Activated B cell treated with CpG ODN at 0.5 μM for 24 hours (primary cell): ENCODE measurements around the gene NUAK2. TPM values are rescaled to one million over a fixed set of nuclear protein-coding genes. Genes with fewer than 3 reads are reported as not detected.
A peak's percentile ranks its signal among the peaks of the same experiment; 100 is the strongest.

ENCODE experiments used
- ATAC-seq: fragments of 200-7000 bp; cut with Tn5 transposase; one replicate; pipeline ENCODE4 v1.10.0; 2021; ENCODE audit warnings: low read depth, mild to moderate bottlenecking, moderate library complexity
- CTCF ChIA-PET: fragments of 350-600 bp; sonication (Branson Sonifier 250); formaldehyde crosslinking; loops from one replicate; lab custom pipeline; 2021; ENCODE audit warnings: antibody characterized with exemption; lab: Charles Lee
- POLR2A ChIA-PET: fragments of 350-600 bp; sonication (Branson Sonifier 250); formaldehyde crosslinking; loops from one replicate; lab custom pipeline; 2021; ENCODE audit warnings: antibody characterized with exemption; lab: Charles Lee
- DNase-seq: peaks from one replicate; pipeline ENCODE4 v3.0.0; 2022
- H3K27ac Mint-ChIP-seq: one replicate; pipeline ENCODE4 v1.8.0; 2020; ENCODE audit warnings: mixed read lengths
- H3K27me3 Mint-ChIP-seq: one replicate; pipeline ENCODE4 v1.8.0; 2021; ENCODE audit warnings: mixed read lengths
- H3K36me3 Mint-ChIP-seq: one replicate; pipeline ENCODE4 v1.8.0; 2021; ENCODE audit warnings: low read depth, mixed read lengths
- H3K4me1 Mint-ChIP-seq: one replicate; pipeline ENCODE4 v1.8.0; 2021; ENCODE audit warnings: mixed read lengths
- H3K4me3 Mint-ChIP-seq: one replicate; pipeline ENCODE4 v1.8.0; 2020; ENCODE audit warnings: mild to moderate bottlenecking, mixed read lengths
- H3K9me3 Mint-ChIP-seq: one replicate; pipeline ENCODE4 v1.8.0; 2020; ENCODE audit warnings: mixed read lengths
- CTCF ChIP-seq: fragments of 200-600 bp; IDR thresholded peaks from one replicate; pipeline ENCODE4 v1.8.0; 2022; ENCODE audit warnings: antibody characterized with exemption, mild to moderate bottlenecking
- intact Hi-C: fragments of 100-400 bp; cut with micrococcal nuclease; formaldehyde crosslinking; loops from one replicate; pipeline ENCODE4 v1.15.1; 2024
- total RNA-seq: library from RNA; stranded (reverse); gene quantifications from 2 replicates; pipeline ENCODE4 v1.2.3, GENCODE V29; 2022

The NUAK2 gene
- total RNA-seq, 1 donor from 2014 or later = 26.2 TPM

GRCh38 chr1:205287767-205288559, 33.6 kb downstream of the NUAK2 start:
- DNase-seq (peak; percentile 71), ATAC-seq (peak; percentile 76)
- Mint-ChIP-seq H3K9me3 (no peaks in the 10 kb centered on the region), H3K27ac (peak overlapping the region; percentile 98), H3K4me1 (peaks cover 91% of the 10 kb centered on the region), H3K27me3 (no peaks in the 10 kb centered on the region), H3K36me3 (peaks cover 1% of the 10 kb centered on the region), H3K4me3 (peak overlapping the region; percentile 71)
- intact Hi-C loops = loop anchor here (1.0 to 10.0 kb wide), 6 partner anchors 25 to 2001 kb away; partner anchors contain the start of genes FCMR, NUAK2 and PPP1R15B
- POLR2A ChIA-PET = interaction anchor here (0.6 to 35.7 kb wide), 11 partner anchors 10 to 562 kb away, joined by 3 to 1622 read pairs (median 4); partner anchors contain the start of genes NUAK2 and PM20D1
- TF ChIP-seq CTCF = no peak
- CTCF ChIA-PET = interaction anchor here (0.9 to 10.0 kb wide), 8 partner anchors 8 to 37 kb away, joined by 3 to 139 read pairs (median 18); partner anchors contain the start of gene NUAK2

GRCh38 chr1:205287076-205287475, 34.5 kb downstream of the NUAK2 start:
- intact Hi-C loops = loop anchor here (5.0 to 10.0 kb wide), 3 partner anchors 872 to 2000 kb away; partner anchors contain the start of genes FCMR and PPP1R15B
- Mint-ChIP-seq H3K4me1 (peaks cover 91% of the 10 kb centered on the region), H3K27me3 (no peaks in the 10 kb centered on the region), H3K36me3 (peaks cover 1% of the 10 kb centered on the region), H3K4me3 (peak overlapping the region; percentile 67), H3K9me3 (no peaks in the 10 kb centered on the region), H3K27ac (peak overlapping the region; percentile 98)
- TF ChIP-seq CTCF = no peak
- ChIA-PET POLR2A (interaction anchor here (5.4 to 35.7 kb wide), 3 partner anchors 10 to 28 kb away, joined by 43 to 1622 read pairs (median 196); partner anchors contain the start of gene NUAK2), CTCF (interaction anchor here (0.9 to 10.0 kb wide), 5 partner anchors 13 to 38 kb away, joined by 3 to 139 read pairs (median 70); partner anchors contain the start of gene NUAK2)
- no peak for ATAC-seq
- no peak for DNase-seq

- TF ChIP-seq CTCF = no peak
- DNase-seq (peak; percentile 50), ATAC-seq (peak; percentile 5)
- peaks cover 88% of the 10 kb centered on the region for H3K4me1 Mint-ChIP-seq
- H3K27me3 Mint-ChIP-seq = no peaks in the 10 kb centered on the region
- H3K36me3 Mint-ChIP-seq = peaks cover 1% of the 10 kb centered on the region
- H3K9me3 Mint-ChIP-seq = no peaks in the 10 kb centered on the region
- intact Hi-C loops = loop anchor here (5.0 to 10.0 kb wide), 3 partner anchors 872 to 1999 kb away; partner anchors contain the start of genes FCMR and PPP1R15B
- CTCF ChIA-PET = interaction anchor here (1.1 to 10.0 kb wide), 5 partner anchors 13 to 199 kb away, joined by 3 to 139 read pairs (median 70); partner anchors contain the start of gene NUAK2
- peak overlapping the region; percentile 98 for H3K27ac Mint-ChIP-seq
- H3K4me3 Mint-ChIP-seq = peak overlapping the region; percentile 67
- POLR2A ChIA-PET = interaction anchor here (0.7 to 35.7 kb wide), 7 partner anchors 8 to 346 kb away, joined by 4 to 1622 read pairs (median 7); partner anchors contain the start of genes NUAK2 and TMCC2
Observed at GRCh38 chr1:205286335-205286950, 35.1 kb downstream of the NUAK2 start.

DNA sequence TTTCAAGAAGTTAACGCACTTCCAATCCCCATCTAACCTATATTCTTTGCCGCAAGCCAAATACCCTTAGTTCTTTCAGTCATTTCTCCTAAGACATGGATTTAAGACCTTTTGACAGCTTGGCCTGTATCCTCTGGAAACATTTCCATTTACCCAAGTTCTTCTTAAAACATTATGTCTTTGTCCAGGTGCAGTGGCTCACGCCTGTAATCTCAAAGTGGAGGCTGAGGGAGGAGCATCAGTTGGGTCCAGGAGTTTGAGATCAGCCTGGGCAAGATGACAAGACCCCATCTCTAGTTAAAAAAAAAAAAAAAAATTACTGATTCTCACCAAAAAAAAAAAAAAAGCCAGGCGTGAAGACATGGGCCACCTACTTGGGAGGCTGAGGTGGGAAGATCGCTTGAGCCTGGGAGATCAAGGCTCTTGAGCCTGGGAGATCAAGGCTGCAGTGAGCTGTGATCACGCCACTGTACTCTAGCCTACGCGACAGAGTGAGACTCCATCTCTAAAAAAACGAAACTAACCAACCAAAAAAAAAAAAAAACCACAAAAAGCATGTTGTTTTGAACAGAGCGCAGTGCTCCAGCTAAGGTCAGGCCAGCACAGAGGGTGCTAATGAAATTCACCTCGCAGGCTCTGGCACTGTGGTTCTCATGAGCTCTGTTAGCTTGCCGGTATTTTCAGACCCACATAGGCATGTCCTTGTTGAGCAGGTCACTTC, 36.0 kb downstream of the NUAK2 start:
- H3K27ac Mint-ChIP-seq = peak overlapping the region; percentile 98
- peaks cover 88% of the 10 kb centered on the region for H3K4me1 Mint-ChIP-seq
- H3K27me3 Mint-ChIP-seq = no peaks in the 10 kb centered on the region
- peaks cover 1% of the 10 kb centered on the region for H3K36me3 Mint-ChIP-seq
- H3K9me3 Mint-ChIP-seq = no peaks in the 10 kb centered on the region
- peak; percentile 46 for DNase-seq
- intact Hi-C loops = loop anchor here (1.0 to 10.0 kb wide), 5 partner anchors 12 to 1998 kb away; partner anchors contain the start of genes FCMR, NUAK2 and PPP1R15B
- POLR2A ChIA-PET = interaction anchor here (0.6 to 35.7 kb wide), 18 partner anchors 8 to 1637 kb away, joined by 3 to 1622 read pairs (median 7); partner anchors contain the start of genes NUAK2, PM20D1 and TMCC2
- H3K4me3 Mint-ChIP-seq = peak overlapping the region; percentile 67
- no peak for TF ChIP-seq CTCF
- peak; percentile 28 for ATAC-seq
- CTCF ChIA-PET = interaction anchor here (0.6 to 10.0 kb wide), 8 partner anchors 9 to 200 kb away, joined by 3 to 139 read pairs (median 18); partner anchors contain the start of gene NUAK2
